ENCODE results near the gene NTM.

Gene NTM

DNA sequence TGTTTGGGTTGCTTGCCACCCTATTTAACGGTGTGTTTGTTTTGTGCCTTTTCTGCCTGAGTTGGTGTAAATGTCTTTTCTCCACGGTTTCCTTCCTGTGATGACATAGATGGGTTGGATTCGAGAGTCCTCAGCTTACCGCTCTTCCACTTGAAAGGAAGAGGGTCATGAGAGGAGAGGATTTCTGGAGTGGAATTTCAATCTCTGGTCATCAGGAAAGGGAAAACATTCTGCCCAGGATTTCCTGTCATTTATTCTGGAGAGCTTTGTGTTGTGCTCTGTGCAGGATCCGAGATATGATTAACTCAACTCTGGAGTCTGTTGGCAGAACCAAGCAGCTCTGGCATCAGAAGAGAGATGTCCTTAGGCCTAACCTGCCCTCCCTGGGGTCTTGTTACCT lies 605.2 kb downstream of the NTM start:
- Histone ChIP-seq H3K79me2 (ENCODE audit: control insufficient read depth, low read length) (no peaks in the 10 kb centered on the region), H3K4me3 (ENCODE audit: low read length) (no peak overlapping the region), H3K9me3 (ENCODE audit: control insufficient read depth, insufficient read depth, low read length) (no peaks in the 10 kb centered on the region), H3K9me2 (replicated peaks; ENCODE audit: control insufficient read depth, low read length) (no peaks in the 10 kb centered on the region), H3K4me2 (ENCODE audit: low read length) (no peak overlapping the region), H4K20me1 (ENCODE audit: control insufficient read depth, insufficient read depth, low read depth, low read length) (no peaks in the 10 kb centered on the region), H3F3A (ENCODE audit: control insufficient read depth, insufficient read depth) (no peaks in the 10 kb centered on the region), H3K4me1 (ENCODE audit: control insufficient read depth, low read length) (no peaks in the 10 kb centered on the region), H3K36me3 (ENCODE audit: control insufficient read depth, low read length) (no peaks in the 10 kb centered on the region), H3K27me3 (ENCODE audit: control insufficient read depth, low read length) (no peaks in the 10 kb centered on the region), H3K27ac (ENCODE audit: low read depth, low read length) (no peak overlapping the region)
- TF ChIP-seq EZH2phosphoT487 (IDR thresholded peaks at IDR 0.05; ENCODE audit: borderline replicate concordance, low read length): no peak
- TF ChIP-seq CTCF (IDR thresholded peaks at IDR 0.05; ENCODE audit: low read depth, low read length, poor library complexity, severe bottlenecking): no peak

DNA sequence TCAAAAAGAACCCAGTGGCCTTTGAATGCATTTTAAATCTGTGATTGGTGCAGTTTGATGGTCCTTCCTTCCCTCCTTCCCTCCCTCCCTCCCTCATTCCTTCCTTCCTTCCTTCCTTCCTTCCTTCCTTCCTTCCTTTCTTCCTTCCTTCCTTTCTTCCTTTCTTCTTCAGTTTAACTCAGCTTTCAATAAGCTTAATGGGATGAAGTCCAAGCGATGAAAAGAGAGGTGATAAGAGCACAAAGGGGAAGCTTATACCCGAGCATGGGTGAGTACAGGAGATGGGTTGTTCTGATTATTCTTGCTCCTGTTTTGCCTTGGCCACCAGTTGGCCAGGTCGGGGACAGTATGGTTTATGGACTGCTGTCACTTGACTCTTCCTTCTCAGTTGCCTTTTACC lies 605.6 kb downstream of the NTM start:
- Histone ChIP-seq H4K20me1 (ENCODE audit: control insufficient read depth, insufficient read depth, low read depth, low read length) (no peaks in the 10 kb centered on the region), H3K9me2 (replicated peaks; ENCODE audit: control insufficient read depth, low read length) (no peaks in the 10 kb centered on the region), H3K27me3 (ENCODE audit: control insufficient read depth, low read length) (no peaks in the 10 kb centered on the region), H3K36me3 (ENCODE audit: control insufficient read depth, low read length) (no peaks in the 10 kb centered on the region), H3K79me2 (ENCODE audit: control insufficient read depth, low read length) (no peaks in the 10 kb centered on the region), H3K9me3 (ENCODE audit: control insufficient read depth, insufficient read depth, low read length) (no peaks in the 10 kb centered on the region), H3K27ac (ENCODE audit: low read depth, low read length) (no peak overlapping the region), H3K4me2 (ENCODE audit: low read length) (no peak overlapping the region), H3F3A (ENCODE audit: control insufficient read depth, insufficient read depth) (no peaks in the 10 kb centered on the region), H3K4me1 (ENCODE audit: control insufficient read depth, low read length) (no peaks in the 10 kb centered on the region), H3K4me3 (ENCODE audit: low read length) (no peak overlapping the region)
- no peak for TF ChIP-seq EZH2phosphoT487 (IDR thresholded peaks at IDR 0.05; ENCODE audit: borderline replicate concordance, low read length)
- TF ChIP-seq CTCF (IDR thresholded peaks at IDR 0.05; ENCODE audit: low read depth, low read length, poor library complexity, severe bottlenecking): no peak

DNA sequence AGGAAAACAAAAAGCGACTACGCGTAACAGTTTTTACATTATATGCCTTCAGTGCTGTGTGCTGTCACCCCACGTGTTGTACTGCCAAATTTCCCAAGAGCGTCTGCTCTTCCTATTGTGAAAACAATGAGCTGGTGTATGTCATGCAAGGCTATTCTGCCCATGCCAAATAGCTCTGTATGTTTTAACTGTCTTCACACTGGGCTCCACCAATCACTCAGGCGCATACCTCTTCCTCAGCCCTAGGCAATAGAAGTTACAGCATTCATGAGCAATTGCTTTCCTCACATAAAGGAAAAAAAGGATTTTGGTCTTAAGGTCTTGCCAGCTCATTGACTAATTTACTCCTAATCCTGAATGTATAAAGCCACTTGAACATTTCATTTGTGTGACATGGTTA lies 606.8 kb downstream of the NTM start:
- H3K4me2 ChIP-seq (ENCODE audit: low read length): no peak overlapping the region
- H3K9me2 ChIP-seq (replicated peaks; ENCODE audit: control insufficient read depth, low read length): no peaks in the 10 kb centered on the region
- no peak for TF ChIP-seq CTCF (IDR thresholded peaks at IDR 0.05; ENCODE audit: low read depth, low read length, poor library complexity, severe bottlenecking)
- no peak for TF ChIP-seq EZH2phosphoT487 (IDR thresholded peaks at IDR 0.05; ENCODE audit: borderline replicate concordance, low read length)
- no peaks in the 10 kb centered on the region for H4K20me1 ChIP-seq (ENCODE audit: control insufficient read depth, insufficient read depth, low read depth, low read length)
- H3K79me2 ChIP-seq (ENCODE audit: control insufficient read depth, low read length): no peaks in the 10 kb centered on the region
- H3K36me3 ChIP-seq (ENCODE audit: control insufficient read depth, low read length): no peaks in the 10 kb centered on the region
- H3F3A ChIP-seq (ENCODE audit: control insufficient read depth, insufficient read depth): no peaks in the 10 kb centered on the region
- H3K9me3 ChIP-seq (ENCODE audit: control insufficient read depth, insufficient read depth, low read length): no peaks in the 10 kb centered on the region
- H3K27ac ChIP-seq (ENCODE audit: low read depth, low read length): no peak overlapping the region
- no peak overlapping the region for H3K4me3 ChIP-seq (ENCODE audit: low read length)
- no peaks in the 10 kb centered on the region for H3K27me3 ChIP-seq (ENCODE audit: control insufficient read depth, low read length)
- H3K4me1 ChIP-seq (ENCODE audit: control insufficient read depth, low read length): no peaks in the 10 kb centered on the region

GRCh38 chr11:131977854-131978253 lies 607.4 kb downstream of the NTM start:
- Histone ChIP-seq H4K20me1 (ENCODE audit: control insufficient read depth, insufficient read depth, low read depth, low read length) (no peaks in the 10 kb centered on the region), H3K36me3 (ENCODE audit: control insufficient read depth, low read length) (no peaks in the 10 kb centered on the region), H3F3A (ENCODE audit: control insufficient read depth, insufficient read depth) (no peaks in the 10 kb centered on the region), H3K27me3 (ENCODE audit: control insufficient read depth, low read length) (no peaks in the 10 kb centered on the region), H3K9me2 (replicated peaks; ENCODE audit: control insufficient read depth, low read length) (no peaks in the 10 kb centered on the region), H3K27ac (ENCODE audit: low read depth, low read length) (no peak overlapping the region), H3K4me3 (ENCODE audit: low read length) (no peak overlapping the region), H3K4me1 (ENCODE audit: control insufficient read depth, low read length) (no peaks in the 10 kb centered on the region), H3K9me3 (ENCODE audit: control insufficient read depth, insufficient read depth, low read length) (no peaks in the 10 kb centered on the region), H3K79me2 (ENCODE audit: control insufficient read depth, low read length) (no peaks in the 10 kb centered on the region), H3K4me2 (ENCODE audit: low read length) (no peak overlapping the region)
- TF ChIP-seq CTCF (IDR thresholded peaks at IDR 0.05; ENCODE audit: low read depth, low read length, poor library complexity, severe bottlenecking) (no peak), EZH2phosphoT487 (IDR thresholded peaks at IDR 0.05; ENCODE audit: borderline replicate concordance, low read length) (no peak)
